BE2C (cell line): Measurements from ENCODE around the gene KCTD17.
A peak's percentile ranks its signal among the peaks of the same experiment; 100 is the strongest.

Source experiments
- DNase-seq: peaks from one replicate; pipeline ENCODE4 v3.0.0-alpha.2; 2020
- H3K27me3 ChIP-seq: fragments of 250-450 bp; sonication (Bioruptor Pico); 2 replicates; pipeline ENCODE4 v1.5.1; 2020; ENCODE audit warnings: mild to moderate bottlenecking
- H3K36me3 ChIP-seq: fragments of 250-450 bp; sonication (Bioruptor Pico); 2 replicates; pipeline ENCODE4 v1.5.1; 2020; ENCODE audit warnings: mild to moderate bottlenecking
- H3K4me1 ChIP-seq: fragments of 250-450 bp; sonication (Bioruptor Pico); 2 replicates; pipeline ENCODE4 v1.5.1; 2020
- H3K4me3 ChIP-seq: 2 replicates; pipeline ENCODE4 v1.5.1; 2011; ENCODE audit warnings: low read depth, low read length
- H3K9me3 ChIP-seq: fragments of 250-450 bp; sonication (Bioruptor Pico); 2 replicates; pipeline ENCODE4 v1.5.1; 2020
- TF ChIP-seq, protein P1 (sequence below): IDR thresholded peaks from 2 replicates; pipeline ENCODE4 v1.5.1; 2012; ENCODE audit warnings: mild to moderate bottlenecking, low read depth, low read length

Gene KCTD17

DNA sequence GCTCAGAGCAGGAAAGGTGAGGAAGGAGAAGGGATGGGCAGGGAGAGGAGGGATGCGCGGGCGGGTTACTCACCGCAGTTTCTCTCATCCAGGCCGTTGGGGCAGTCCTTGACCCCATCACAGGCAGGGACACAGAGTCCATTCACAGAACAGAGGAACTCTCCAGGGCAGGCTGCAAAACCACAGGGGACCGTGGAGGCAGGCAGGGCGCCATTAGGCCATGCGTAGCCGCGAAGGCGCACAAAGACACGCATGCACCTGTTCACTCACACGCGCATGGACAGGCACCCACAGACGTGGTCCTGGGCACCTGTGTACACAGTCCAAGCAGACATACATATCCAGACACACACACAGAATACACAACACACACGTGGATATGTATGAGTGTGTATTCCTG is 23.0 kb downstream of the KCTD17 start:
- no peak for DNase-seq
- TF ChIP-seq, protein P1, sequence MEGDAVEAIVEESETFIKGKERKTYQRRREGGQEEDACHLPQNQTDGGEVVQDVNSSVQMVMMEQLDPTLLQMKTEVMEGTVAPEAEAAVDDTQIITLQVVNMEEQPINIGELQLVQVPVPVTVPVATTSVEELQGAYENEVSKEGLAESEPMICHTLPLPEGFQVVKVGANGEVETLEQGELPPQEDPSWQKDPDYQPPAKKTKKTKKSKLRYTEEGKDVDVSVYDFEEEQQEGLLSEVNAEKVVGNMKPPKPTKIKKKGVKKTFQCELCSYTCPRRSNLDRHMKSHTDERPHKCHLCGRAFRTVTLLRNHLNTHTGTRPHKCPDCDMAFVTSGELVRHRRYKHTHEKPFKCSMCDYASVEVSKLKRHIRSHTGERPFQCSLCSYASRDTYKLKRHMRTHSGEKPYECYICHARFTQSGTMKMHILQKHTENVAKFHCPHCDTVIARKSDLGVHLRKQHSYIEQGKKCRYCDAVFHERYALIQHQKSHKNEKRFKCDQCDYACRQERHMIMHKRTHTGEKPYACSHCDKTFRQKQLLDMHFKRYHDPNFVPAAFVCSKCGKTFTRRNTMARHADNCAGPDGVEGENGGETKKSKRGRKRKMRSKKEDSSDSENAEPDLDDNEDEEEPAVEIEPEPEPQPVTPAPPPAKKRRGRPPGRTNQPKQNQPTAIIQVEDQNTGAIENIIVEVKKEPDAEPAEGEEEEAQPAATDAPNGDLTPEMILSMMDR, result no peak
- no peak overlapping the region for H3K4me3 ChIP-seq
- H3K4me1 ChIP-seq, result no peaks in the 10 kb centered on the region
- no peaks in the 10 kb centered on the region for H3K9me3 ChIP-seq
- H3K27me3 ChIP-seq, result peaks cover 47% of the 10 kb centered on the region
- H3K36me3 ChIP-seq, result no peaks in the 10 kb centered on the region

DNA sequence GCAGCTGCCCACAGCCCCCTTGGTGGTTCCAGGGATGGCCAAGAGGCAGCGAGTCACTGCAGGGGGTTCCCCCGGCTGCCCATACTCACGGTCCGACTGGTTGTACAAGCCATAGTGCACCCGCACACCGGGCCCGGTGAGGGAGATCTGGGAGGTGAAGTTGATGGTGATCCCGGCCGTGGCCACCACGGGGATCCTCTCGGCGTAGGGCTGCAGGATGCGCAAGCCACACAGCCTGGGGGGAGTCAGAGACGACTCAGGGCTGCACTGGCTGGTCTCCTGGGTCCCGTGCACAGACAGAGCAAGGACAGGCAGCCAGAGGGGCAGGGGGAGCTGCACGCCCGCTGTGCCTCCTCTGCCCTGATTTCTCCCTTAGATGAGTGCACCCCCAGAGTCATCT is 23.5 kb downstream of the KCTD17 start:
- no peaks in the 10 kb centered on the region for H3K36me3 ChIP-seq
- H3K4me3 ChIP-seq, result no peak overlapping the region
- H3K4me1 ChIP-seq, result no peaks in the 10 kb centered on the region
- no peaks in the 10 kb centered on the region for H3K9me3 ChIP-seq
- peaks cover 42% of the 10 kb centered on the region for H3K27me3 ChIP-seq
- TF ChIP-seq, protein P1, result no peak
- no peak for DNase-seq

DNA sequence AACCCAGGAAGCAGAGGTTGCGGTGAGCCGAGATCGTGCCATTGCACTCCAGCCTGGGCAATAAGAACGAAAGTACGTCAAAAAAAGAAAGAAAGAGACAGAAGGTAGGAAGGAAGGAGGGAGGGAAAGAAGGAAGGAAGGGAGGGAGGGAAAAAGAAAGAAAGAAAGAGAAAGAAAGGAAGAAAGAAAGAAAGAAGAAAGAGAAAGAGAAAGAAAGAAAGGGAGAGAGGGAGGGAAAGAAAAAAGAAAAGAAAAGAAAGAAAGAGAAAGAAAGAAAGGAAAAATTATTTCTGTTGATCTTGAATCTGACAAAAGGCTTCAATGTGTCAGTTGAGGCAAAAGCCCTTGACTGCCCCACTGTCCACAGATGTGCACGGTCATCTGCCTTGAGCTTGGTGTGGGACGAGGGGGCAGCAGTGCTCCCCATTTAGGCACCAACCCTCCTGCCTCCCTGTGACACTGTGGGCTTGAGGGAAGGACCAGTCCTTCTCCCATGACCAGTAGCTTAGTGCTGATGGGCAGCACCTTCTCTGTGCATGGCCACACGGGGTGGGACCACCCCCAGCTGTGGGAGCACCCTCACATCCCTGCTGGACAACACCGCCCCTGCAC is 24.4 kb downstream of the KCTD17 start:
- no peak for DNase-seq
- Histone ChIP-seq H3K4me3 (no peak overlapping the region), H3K27me3 (peaks cover 33% of the 10 kb centered on the region), H3K9me3 (no peaks in the 10 kb centered on the region), H3K36me3 (no peaks in the 10 kb centered on the region), H3K4me1 (no peaks in the 10 kb centered on the region)
- TF ChIP-seq, protein P1, result no peak

DNA sequence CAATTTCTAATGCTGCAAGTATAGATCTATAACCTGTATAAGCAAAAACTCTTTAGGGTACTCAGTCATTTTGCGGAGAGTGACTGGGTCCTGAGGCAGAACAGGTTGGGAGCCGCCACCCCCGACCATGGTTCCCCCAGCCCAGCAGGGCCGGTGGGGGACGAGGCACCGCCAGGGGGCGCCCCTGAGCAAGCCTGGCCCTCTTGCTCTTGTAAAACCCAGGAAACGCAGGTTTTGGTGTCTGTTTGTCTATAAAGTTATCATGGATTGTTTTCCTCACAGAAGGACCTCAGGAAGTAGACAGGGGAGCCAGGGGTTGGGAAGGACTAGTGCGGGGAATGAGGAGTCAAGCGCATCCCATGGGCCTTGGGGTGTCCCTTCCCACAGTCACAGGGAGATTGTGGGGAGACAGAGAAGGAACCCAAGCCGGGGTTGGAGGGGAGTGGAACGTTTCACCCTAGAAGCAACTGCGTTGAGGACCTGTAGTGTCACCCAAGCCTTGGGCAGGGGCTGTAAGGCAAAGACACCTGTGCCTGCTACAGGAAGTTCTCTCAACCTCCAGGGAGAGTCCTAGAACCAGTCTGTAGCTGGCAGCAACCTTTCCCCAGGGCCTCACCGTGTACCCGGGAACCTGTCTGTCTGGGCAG is 26.4 kb downstream of the KCTD17 start:
- H3K9me3 ChIP-seq, result no peaks in the 10 kb centered on the region
- H3K4me1 ChIP-seq, result no peaks in the 10 kb centered on the region
- H3K27me3 ChIP-seq, result peaks cover 32% of the 10 kb centered on the region
- peak; percentile 81 for DNase-seq
- H3K4me3 ChIP-seq, result no peak overlapping the region
- TF ChIP-seq, protein P1, result peak; percentile 99
- H3K36me3 ChIP-seq, result no peaks in the 10 kb centered on the region

DNA sequence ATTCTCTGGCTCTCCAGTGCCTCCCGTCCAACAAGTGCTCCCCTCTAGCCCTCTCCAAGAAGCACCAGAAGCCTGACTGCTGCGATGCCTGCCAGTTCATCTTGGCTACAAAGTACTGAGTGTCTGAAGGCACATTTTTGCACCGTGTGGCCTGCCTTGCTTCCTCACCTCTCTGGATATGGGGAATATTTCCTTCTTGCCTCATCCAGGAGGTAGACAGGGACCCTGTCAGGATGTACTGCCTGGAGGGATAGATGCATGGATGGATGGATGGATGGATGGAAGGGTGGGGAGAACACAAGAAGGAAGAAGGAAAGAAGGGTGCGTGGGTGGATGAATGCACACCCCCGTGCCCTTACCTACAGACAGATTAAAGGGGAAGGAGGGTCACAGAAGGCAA is 27.6 kb downstream of the KCTD17 start:
- Histone ChIP-seq H3K9me3 (no peaks in the 10 kb centered on the region), H3K27me3 (peaks cover 29% of the 10 kb centered on the region), H3K4me1 (no peaks in the 10 kb centered on the region), H3K4me3 (no peak overlapping the region), H3K36me3 (no peaks in the 10 kb centered on the region)
- TF ChIP-seq, protein P1, result no peak
- DNase-seq, result no peak

DNA sequence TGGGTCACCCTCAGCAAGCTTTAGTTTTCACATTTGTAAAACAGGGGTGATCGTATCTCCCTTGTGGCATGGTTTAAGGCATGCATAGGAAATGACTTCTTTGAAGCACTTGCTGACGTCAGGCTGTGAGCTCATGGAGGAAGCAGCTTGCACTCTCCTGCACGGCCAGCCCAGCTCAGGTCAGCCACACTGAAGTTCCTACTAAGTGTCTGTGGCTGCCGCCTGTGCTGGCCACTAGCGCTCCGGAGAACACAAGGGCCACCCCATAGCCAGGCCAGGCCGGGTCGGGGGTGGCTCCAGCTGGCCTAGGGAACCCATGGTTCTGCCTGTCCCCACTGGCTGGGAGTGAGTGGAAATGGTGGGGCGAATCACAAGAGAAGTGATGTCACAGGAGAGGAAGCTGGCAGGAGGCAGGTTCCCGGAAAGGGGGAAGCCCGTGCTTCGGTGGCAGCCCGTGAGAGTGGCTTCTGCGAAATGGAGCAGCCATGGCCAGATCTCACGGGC is 28.2 kb downstream of the KCTD17 start:
- no peak overlapping the region for H3K4me3 ChIP-seq
- no peaks in the 10 kb centered on the region for H3K36me3 ChIP-seq
- TF ChIP-seq, protein P1, result no peak
- no peaks in the 10 kb centered on the region for H3K4me1 ChIP-seq
- H3K9me3 ChIP-seq, result no peaks in the 10 kb centered on the region
- H3K27me3 ChIP-seq, result peaks cover 24% of the 10 kb centered on the region
- no peak for DNase-seq
